Nephron (organoid): Measurements from ENCODE around the gene LPP.

Source experiments
- H3K27ac Mint-ChIP-seq, 3 experiments: 2 replicates each; pipeline ENCODE4 v1.8.0; 2020; ENCODE audit warnings: mixed read lengths in 3 of 3, mild to moderate bottlenecking in 2 of 3, moderate library complexity in 1 of 3
- H3K27me3 Mint-ChIP-seq: 2 replicates; pipeline ENCODE4 v1.8.0; 2021; ENCODE audit warnings: low read depth, mild to moderate bottlenecking, moderate library complexity, mixed read lengths
- H3K36me3 Mint-ChIP-seq: 2 replicates; pipeline ENCODE4 v1.8.0; 2020; ENCODE audit warnings: low read depth, mixed read lengths
- H3K4me1 Mint-ChIP-seq: 2 replicates; pipeline ENCODE4 v1.8.0; 2020; ENCODE audit warnings: mixed read lengths
- H3K4me3 Mint-ChIP-seq, 3 experiments: 2 replicates each; pipeline ENCODE4 v1.8.0; 2020; ENCODE audit warnings: mild to moderate bottlenecking in 3 of 3, mixed read lengths in 3 of 3, moderate library complexity in 2 of 3
- H3K9me3 Mint-ChIP-seq: 2 replicates; pipeline ENCODE4 v1.8.0; 2020; ENCODE audit warnings: mixed read lengths
- TF ChIP-seq, protein P1 (sequence below), 3 experiments: fragments of 200-600 bp; sonication (generic); IDR thresholded peaks; one replicate each; pipeline ENCODE4 v1.5.0; 2021; ENCODE audit warnings: antibody characterized with exemption in 3 of 3; ENCODE audit not compliant: unreplicated experiment in 3 of 3

Gene LPP

DNA sequence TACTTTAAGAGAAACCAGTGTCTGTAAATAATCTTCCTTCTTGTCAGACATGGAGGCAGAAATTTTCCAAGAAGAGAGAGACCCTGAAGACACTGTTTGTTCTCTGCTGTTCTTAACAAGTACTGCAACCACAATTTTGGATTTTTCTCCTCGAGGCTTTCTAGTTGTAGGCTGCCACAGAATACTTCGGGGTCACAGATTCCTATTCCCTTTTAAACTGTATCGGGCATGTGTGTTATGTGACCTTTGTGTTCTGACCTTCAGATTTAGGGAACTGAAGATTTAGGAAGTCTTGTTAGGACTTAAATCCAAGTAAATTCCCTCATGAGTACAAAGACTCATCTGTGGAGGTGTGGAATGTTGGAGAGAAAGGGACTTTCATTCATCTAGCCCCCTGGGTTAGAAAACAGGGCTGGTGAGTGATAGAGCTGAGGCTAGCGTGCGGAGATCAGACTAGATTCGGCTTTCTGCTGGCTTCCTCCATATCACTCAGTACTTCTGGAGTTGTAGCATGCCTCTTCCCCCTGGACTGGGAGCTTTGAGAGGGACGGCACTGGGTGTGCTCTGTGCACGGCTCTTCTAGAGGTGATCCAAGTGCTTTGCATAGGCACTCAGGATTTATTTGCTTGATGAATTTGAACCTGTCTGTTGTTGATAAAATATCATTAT, 237.0 kb downstream of the LPP start:
- H3K4me1 Mint-ChIP-seq: peaks cover 11% of the 10 kb centered on the region
- H3K9me3 Mint-ChIP-seq: no peaks in the 10 kb centered on the region
- no peaks in the 10 kb centered on the region for H3K27me3 Mint-ChIP-seq
- no peaks in the 10 kb centered on the region for H3K36me3 Mint-ChIP-seq
- no peak overlapping the region for H3K4me3 Mint-ChIP-seq
- TF ChIP-seq, protein P1, sequence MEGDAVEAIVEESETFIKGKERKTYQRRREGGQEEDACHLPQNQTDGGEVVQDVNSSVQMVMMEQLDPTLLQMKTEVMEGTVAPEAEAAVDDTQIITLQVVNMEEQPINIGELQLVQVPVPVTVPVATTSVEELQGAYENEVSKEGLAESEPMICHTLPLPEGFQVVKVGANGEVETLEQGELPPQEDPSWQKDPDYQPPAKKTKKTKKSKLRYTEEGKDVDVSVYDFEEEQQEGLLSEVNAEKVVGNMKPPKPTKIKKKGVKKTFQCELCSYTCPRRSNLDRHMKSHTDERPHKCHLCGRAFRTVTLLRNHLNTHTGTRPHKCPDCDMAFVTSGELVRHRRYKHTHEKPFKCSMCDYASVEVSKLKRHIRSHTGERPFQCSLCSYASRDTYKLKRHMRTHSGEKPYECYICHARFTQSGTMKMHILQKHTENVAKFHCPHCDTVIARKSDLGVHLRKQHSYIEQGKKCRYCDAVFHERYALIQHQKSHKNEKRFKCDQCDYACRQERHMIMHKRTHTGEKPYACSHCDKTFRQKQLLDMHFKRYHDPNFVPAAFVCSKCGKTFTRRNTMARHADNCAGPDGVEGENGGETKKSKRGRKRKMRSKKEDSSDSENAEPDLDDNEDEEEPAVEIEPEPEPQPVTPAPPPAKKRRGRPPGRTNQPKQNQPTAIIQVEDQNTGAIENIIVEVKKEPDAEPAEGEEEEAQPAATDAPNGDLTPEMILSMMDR (IDR thresholded peaks at IDR 0.05; ENCODE audit: unreplicated experiment in 3 of 3): no peak
- H3K27ac Mint-ChIP-seq: no peak overlapping the region

DNA sequence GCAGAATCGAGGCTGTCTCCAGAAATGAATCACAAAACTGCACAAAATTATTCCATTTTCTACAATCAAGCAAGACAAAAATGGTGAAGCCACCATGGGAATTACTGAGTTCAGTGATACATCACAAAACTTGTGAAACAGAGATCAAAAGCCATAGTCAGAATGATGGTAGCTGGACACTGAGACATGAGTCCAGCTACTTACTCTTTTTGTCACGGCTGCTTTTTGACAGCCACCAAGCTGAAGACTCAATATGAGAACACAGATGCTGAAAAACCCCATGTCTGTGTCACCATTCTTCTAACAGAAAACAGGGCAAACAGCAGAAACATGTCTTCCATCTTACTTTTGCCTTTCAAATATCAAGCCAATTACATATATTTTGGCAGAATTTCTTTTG, 237.6 kb downstream of the LPP start:
- no peaks in the 10 kb centered on the region for H3K9me3 Mint-ChIP-seq
- no peak overlapping the region for H3K4me3 Mint-ChIP-seq
- H3K27ac Mint-ChIP-seq: no peak overlapping the region

DNA sequence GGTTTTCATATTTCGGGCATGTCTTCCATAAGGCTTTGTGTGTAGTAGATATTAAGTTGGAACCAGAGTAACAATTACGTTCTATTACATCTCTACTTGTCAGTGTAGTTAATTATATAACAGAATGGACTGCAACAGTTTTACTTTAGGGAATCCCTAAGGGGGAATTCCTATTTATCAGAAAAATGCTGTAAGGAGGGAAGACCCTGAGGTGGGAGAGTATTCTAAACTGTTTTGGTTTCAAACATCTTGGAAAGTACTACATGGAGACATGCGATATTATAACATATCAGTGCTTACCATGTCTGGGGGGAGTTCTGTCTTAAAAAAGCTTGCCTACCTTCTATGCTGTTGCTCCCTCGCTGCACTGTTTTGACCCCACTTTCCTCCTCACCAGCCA, 238.1 kb downstream of the LPP start:
- TF ChIP-seq, protein P1 (IDR thresholded peaks at IDR 0.05; ENCODE audit: unreplicated experiment in 3 of 3): no peak
- H3K27ac Mint-ChIP-seq: no peak overlapping the region
- no peaks in the 10 kb centered on the region for H3K9me3 Mint-ChIP-seq
- H3K36me3 Mint-ChIP-seq: no peaks in the 10 kb centered on the region
- H3K27me3 Mint-ChIP-seq: no peaks in the 10 kb centered on the region
- H3K4me1 Mint-ChIP-seq: peaks cover 11% of the 10 kb centered on the region
- H3K4me3 Mint-ChIP-seq: no peak overlapping the region

More for the DNA sequence above, 237.6 kb downstream of the LPP start:
- TF ChIP-seq, protein P1 (IDR thresholded peaks at IDR 0.05; ENCODE audit: unreplicated experiment in 3 of 3): no peak
- no peaks in the 10 kb centered on the region for H3K27me3 Mint-ChIP-seq
- H3K36me3 Mint-ChIP-seq: no peaks in the 10 kb centered on the region
- peaks cover 11% of the 10 kb centered on the region for H3K4me1 Mint-ChIP-seq

DNA sequence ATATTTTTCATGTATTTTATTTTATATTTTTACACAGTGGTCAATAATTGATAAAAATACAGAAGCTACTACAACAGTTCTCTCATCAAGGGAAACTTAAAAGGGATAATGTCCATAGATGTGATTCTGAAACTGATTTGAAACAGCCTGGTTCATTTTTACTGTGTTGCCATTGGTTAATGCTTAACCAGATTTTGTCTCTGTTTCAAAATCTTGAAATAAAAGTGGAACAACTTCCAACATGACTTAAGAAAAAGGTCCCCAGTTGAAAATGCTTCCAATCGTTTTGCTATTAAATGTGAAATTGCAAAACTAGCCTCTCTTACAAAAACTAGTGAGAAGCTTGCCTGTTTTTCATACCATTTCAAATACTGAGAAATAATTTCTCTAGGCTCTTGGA, 240.7 kb downstream of the LPP start:
- Mint-ChIP-seq H3K4me1 (peaks cover 11% of the 10 kb centered on the region), H3K27me3 (no peaks in the 10 kb centered on the region), H3K9me3 (no peaks in the 10 kb centered on the region), H3K36me3 (no peaks in the 10 kb centered on the region), H3K27ac (no peak overlapping the region), H3K4me3 (no peak overlapping the region)
- TF ChIP-seq, protein P1 (IDR thresholded peaks at IDR 0.05; ENCODE audit: unreplicated experiment in 3 of 3): no peak

DNA sequence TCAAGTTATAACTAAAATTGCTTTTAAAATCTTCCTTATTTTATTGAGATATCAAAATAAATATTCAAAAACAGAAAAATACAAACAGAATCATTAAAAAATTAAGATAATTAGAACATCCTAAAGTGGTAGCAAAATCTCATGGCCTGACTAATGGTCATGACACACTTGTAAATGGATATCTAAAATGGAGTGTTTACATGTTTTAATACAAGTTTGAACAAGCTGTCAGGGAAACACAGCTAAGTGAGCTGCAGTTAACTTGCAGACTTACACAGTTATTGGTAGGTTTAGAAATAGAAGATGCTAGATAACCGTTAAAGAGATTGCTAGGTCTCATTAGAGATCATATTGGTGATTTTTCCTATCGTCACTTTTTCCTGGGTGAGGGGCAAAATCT, 242.3 kb downstream of the LPP start:
- no peak overlapping the region for H3K4me3 Mint-ChIP-seq
- TF ChIP-seq, protein P1 (IDR thresholded peaks at IDR 0.05; ENCODE audit: unreplicated experiment in 3 of 3): no peak
- no peaks in the 10 kb centered on the region for H3K27me3 Mint-ChIP-seq
- no peaks in the 10 kb centered on the region for H3K4me1 Mint-ChIP-seq
- no peak overlapping the region for H3K27ac Mint-ChIP-seq
- no peaks in the 10 kb centered on the region for H3K36me3 Mint-ChIP-seq
- H3K9me3 Mint-ChIP-seq: no peaks in the 10 kb centered on the region

DNA sequence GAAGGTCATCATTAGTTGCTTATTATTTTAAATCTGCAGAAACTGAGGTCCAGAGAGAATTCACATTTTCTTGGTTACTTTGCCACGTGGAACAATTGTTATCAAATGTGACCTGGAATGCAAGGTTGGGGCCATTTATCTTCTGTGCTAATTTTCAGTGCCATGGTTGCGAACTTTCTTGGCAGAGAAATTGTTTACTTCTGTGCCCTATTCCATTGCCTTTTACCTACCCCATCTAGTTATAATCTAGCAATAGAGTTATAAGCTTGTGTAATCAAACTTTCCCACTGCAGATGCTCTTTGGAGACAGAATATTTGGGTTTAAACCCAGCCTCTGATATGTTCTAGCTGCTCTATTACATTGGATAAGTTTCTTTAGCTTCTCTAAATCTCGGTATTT, 242.9 kb downstream of the LPP start:
- H3K9me3 Mint-ChIP-seq: no peaks in the 10 kb centered on the region
- no peak overlapping the region for H3K27ac Mint-ChIP-seq
- no peaks in the 10 kb centered on the region for H3K36me3 Mint-ChIP-seq
- TF ChIP-seq, protein P1 (IDR thresholded peaks at IDR 0.05; ENCODE audit: unreplicated experiment in 3 of 3): no peak
- H3K4me1 Mint-ChIP-seq: no peaks in the 10 kb centered on the region
- H3K4me3 Mint-ChIP-seq: no peak overlapping the region
- no peaks in the 10 kb centered on the region for H3K27me3 Mint-ChIP-seq
